ENCODE data around the gene PER2. TPM values are rescaled to one million over a fixed set of nuclear protein-coding genes. Genes with fewer than 3 reads are reported as not detected.

Gene PER2
- total and polyA plus RNA-seq, 2 of the 4 experiments (the other 2 are of a cell fraction): 1.7 to 3.2 TPM

DNA sequence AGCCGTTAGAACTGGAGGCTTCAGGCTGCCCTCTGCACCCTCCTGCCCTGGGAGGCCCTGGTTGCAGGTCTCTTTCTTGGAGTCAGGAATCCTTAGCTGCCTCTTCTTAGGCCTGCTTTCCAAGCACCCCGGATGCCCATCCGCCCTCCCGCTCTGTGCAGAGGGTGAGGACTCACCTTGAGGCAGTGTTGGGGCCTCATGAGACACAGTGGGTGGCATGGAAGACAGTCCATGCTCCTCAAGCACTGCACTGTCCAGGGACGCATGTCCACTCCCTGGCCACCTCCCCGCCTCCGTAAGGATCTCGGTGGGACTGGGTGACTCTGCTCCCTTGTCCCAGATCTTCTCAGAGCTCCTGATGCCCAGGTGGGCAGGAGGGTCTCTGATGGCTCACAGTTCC is 26.2 kb upstream of the PER2 start:
- Histone ChIP-seq H3K14ac (replicated peaks; ENCODE audit: low read depth, low read length) (no peak overlapping the region), H4K91ac (ENCODE audit: insufficient read depth, low read depth, low read length) (no peak overlapping the region), H4K20me1 (ENCODE audit: insufficient read depth, low read length) (no peaks in the 10 kb centered on the region), H3K4me1 (ENCODE audit: control insufficient read depth, insufficient read depth, low read length) (no peaks in the 10 kb centered on the region), H2AK9ac (replicated peaks; ENCODE audit: low read depth, low read length, poor library complexity) (no peak overlapping the region), H4K5ac (ENCODE audit: low read depth, low read length) (no peak overlapping the region), H2BK5ac (ENCODE audit: low read depth, low read length, poor library complexity, severe bottlenecking) (no peak overlapping the region), H3K23ac (ENCODE audit: low read depth, low read length) (no peak overlapping the region), H3K4me3 (ENCODE audit: insufficient read depth, low read depth, low read length) (no peak overlapping the region), H3K4ac (ENCODE audit: low read depth, low read length) (no peak overlapping the region), H3K9me1 (ENCODE audit: insufficient read depth, low read length) (no peaks in the 10 kb centered on the region), H2AFZ (replicated peaks; ENCODE audit: low read length, poor library complexity) (peak overlapping the region; percentile 43), H3K56ac (ENCODE audit: extremely low read depth, insufficient read depth, low read length) (no peak overlapping the region), H4K8ac (ENCODE audit: low read depth in 2 of 2, low read length in 2 of 2) (no peak overlapping the region), H3K9me3 (ENCODE audit: control insufficient read depth, insufficient read depth, low read length) (no peaks in the 10 kb centered on the region), H2BK120ac (ENCODE audit: low read depth, low read length) (no peak overlapping the region), H2BK15ac (ENCODE audit: low read depth, low read length) (no peak overlapping the region), H3K18ac (ENCODE audit: low read depth, low read length) (no peak overlapping the region), H2AK5ac (ENCODE audit: low read depth, low read length) (no peak overlapping the region), H3K9ac (ENCODE audit: low read depth, low read length) (no peak overlapping the region), H3K36me3 (ENCODE audit: control insufficient read depth, insufficient read depth, low read length) (no peaks in the 10 kb centered on the region), H3K79me1 (ENCODE audit: low read depth in 1 of 2, low read length in 2 of 2) (no peaks in the 10 kb centered on the region), H3K27ac (ENCODE audit: insufficient read depth, low read length) (no peak overlapping the region), H3K27me3 (ENCODE audit: control insufficient read depth, insufficient read depth, low read length) (peaks cover 10% of the 10 kb centered on the region), H3K4me2 (ENCODE audit: low read depth, low read length) (no peak overlapping the region), H2BK20ac (ENCODE audit: low read depth, low read length) (no peak overlapping the region)
- DNase-seq: no peak
- in situ Hi-C loops (cut with MboI; ENCODE audit: low sequenced_read_pairs) (no loop called here), dilution Hi-C loops (cut with HindIII; ENCODE audit: low sequenced_read_pairs, unreplicated experiment) (no loop called here), intact Hi-C loops (cut with micrococcal nuclease) (no loop called here)
- ChIA-PET POLR2A (ENCODE audit: unreplicated experiment) (no interaction called here), CTCF (interaction anchor here (1.4 kb wide), 1 partner anchor 8 kb away, joined by 8 read pairs; no protein-coding TSS in a partner anchor)
- TF ChIP-seq RAD21 (IDR thresholded peaks at IDR 0.05; ENCODE audit: low read length) (no peak), SMC3 (IDR thresholded peaks at IDR 0.05; ENCODE audit: low read depth, low read length) (no peak), MXI1 (IDR thresholded peaks at IDR 0.05; ENCODE audit: borderline replicate concordance, low read depth, low read length) (no peak), CHD1 (IDR thresholded peaks at IDR 0.05; ENCODE audit: low read depth, low read length) (no peak), CEBPB (IDR thresholded peaks at IDR 0.05; ENCODE audit: low read depth, low read length) (no peak), NFE2L2 (IDR thresholded peaks at IDR 0.05; ENCODE audit: low read depth, low read length) (no peak), RCOR1 (IDR thresholded peaks at IDR 0.05; ENCODE audit: insufficient replicate concordance, low read length) (no peak), MAFK (IDR thresholded peaks at IDR 0.05; ENCODE audit: low read depth, low read length) (no peak), POLR2A (IDR thresholded peaks at IDR 0.05; ENCODE audit: low read depth, low read length) (no peak), RFX5 (IDR thresholded peaks at IDR 0.05; ENCODE audit: low read depth, low read length) (no peak), BHLHE40 (IDR thresholded peaks at IDR 0.05; ENCODE audit: low read depth, low read length) (no peak)
- TF ChIP-seq, protein P1, sequence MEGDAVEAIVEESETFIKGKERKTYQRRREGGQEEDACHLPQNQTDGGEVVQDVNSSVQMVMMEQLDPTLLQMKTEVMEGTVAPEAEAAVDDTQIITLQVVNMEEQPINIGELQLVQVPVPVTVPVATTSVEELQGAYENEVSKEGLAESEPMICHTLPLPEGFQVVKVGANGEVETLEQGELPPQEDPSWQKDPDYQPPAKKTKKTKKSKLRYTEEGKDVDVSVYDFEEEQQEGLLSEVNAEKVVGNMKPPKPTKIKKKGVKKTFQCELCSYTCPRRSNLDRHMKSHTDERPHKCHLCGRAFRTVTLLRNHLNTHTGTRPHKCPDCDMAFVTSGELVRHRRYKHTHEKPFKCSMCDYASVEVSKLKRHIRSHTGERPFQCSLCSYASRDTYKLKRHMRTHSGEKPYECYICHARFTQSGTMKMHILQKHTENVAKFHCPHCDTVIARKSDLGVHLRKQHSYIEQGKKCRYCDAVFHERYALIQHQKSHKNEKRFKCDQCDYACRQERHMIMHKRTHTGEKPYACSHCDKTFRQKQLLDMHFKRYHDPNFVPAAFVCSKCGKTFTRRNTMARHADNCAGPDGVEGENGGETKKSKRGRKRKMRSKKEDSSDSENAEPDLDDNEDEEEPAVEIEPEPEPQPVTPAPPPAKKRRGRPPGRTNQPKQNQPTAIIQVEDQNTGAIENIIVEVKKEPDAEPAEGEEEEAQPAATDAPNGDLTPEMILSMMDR (conservative IDR thresholded peaks at IDR 0.05; ENCODE audit: low read depth, low read length): no peak
- TF ChIP-seq, protein P2, sequence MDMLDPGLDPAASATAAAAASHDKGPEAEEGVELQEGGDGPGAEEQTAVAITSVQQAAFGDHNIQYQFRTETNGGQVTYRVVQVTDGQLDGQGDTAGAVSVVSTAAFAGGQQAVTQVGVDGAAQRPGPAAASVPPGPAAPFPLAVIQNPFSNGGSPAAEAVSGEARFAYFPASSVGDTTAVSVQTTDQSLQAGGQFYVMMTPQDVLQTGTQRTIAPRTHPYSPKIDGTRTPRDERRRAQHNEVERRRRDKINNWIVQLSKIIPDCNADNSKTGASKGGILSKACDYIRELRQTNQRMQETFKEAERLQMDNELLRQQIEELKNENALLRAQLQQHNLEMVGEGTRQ (IDR thresholded peaks at IDR 0.05; ENCODE audit: low read depth, low read length): no peak
- TF ChIP-seq, protein P3, sequence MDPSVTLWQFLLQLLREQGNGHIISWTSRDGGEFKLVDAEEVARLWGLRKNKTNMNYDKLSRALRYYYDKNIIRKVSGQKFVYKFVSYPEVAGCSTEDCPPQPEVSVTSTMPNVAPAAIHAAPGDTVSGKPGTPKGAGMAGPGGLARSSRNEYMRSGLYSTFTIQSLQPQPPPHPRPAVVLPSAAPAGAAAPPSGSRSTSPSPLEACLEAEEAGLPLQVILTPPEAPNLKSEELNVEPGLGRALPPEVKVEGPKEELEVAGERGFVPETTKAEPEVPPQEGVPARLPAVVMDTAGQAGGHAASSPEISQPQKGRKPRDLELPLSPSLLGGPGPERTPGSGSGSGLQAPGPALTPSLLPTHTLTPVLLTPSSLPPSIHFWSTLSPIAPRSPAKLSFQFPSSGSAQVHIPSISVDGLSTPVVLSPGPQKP (IDR thresholded peaks at IDR 0.05; ENCODE audit: borderline replicate concordance, low read depth, low read length): no peak
- BruUV-seq (replicated peaks): no TSS peak
- no peak for ATAC-seq (ENCODE audit: low read depth)
- WGBS, 2 experiments (ENCODE audit: extremely low coverage in 2 of 2, insufficient read length in 1 of 2): 91% methylated on average over 7 of the region's 8 CpGs; no CpG with 5 or more reads in 1 of the 2 experiments

All from IMR-90 (cell line).